Activated T-cell treated with anti-CD3 and anti-CD28 coated beads, Interleukin-2, amount 50 U/mL, for 24 hours (primary cell): ENCODE data around the gene GPA33.

Experiments used
- DNase-seq: peaks from one replicate; pipeline ENCODE4 v3.0.0-alpha.2; 2020
- H3K27ac Mint-ChIP-seq: 2 replicates; pipeline ENCODE4 v1.8.0; 2020; ENCODE audit warnings: mild to moderate bottlenecking, mixed read lengths
- H3K27me3 Mint-ChIP-seq: 2 replicates; pipeline ENCODE4 v1.8.0; 2020; ENCODE audit warnings: mixed read lengths
- H3K36me3 Mint-ChIP-seq: 2 replicates; pipeline ENCODE4 v1.8.0; 2020; ENCODE audit warnings: low read depth, mixed read lengths
- H3K4me1 Mint-ChIP-seq: 2 replicates; pipeline ENCODE4 v1.8.0; 2020; ENCODE audit warnings: low read depth, mixed read lengths
- H3K4me3 Mint-ChIP-seq: 2 replicates; pipeline ENCODE4 v1.8.0; 2020; ENCODE audit warnings: mild to moderate bottlenecking, moderate library complexity, mixed read lengths
- H3K9me3 Mint-ChIP-seq: 2 replicates; pipeline ENCODE4 v1.8.0; 2020; ENCODE audit warnings: mixed read lengths

The GPA33 gene, protein sequence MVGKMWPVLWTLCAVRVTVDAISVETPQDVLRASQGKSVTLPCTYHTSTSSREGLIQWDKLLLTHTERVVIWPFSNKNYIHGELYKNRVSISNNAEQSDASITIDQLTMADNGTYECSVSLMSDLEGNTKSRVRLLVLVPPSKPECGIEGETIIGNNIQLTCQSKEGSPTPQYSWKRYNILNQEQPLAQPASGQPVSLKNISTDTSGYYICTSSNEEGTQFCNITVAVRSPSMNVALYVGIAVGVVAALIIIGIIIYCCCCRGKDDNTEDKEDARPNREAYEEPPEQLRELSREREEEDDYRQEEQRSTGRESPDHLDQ

DNA sequence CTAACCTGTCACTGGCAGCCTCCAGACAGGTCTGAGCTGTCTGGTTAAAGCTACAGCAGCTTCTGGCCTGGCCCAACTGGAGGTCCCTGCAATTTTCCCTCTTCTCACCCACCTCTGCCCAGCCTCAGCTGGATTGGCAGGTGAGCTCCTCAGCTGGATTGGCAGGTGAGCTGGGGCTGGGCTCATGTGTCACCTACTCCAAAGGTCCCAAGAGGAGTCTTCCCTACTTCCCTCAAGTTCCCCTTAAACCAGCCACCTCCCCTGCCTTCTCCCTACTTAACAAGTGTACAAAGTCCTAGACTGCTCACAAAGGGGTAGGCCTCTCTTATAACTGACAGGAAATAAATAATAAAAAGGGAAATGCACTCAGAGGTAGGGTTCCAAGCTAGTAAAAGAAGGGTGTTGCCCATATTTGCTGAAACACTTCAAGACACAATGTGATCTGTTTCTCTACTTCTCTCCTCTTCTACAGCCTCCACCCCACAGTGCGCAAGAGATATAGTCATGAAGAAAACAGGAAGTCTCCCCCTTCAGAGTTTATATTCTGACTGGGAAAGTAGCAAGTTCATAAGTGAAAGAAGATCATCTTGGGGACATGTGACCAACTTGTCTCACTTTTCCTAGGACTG is at the start of gene GPA33:
TSS of gene GPA33 (minus strand) at position 64 of the 629 bp plus-strand sequence. CDS start 90 bp downstream, outside the sequence.
- Mint-ChIP-seq H3K9me3 (no peaks in the 10 kb centered on the region), H3K27me3 (no peaks in the 10 kb centered on the region), H3K27ac (peak within 1 kb of the TSS; percentile 92), H3K4me3 (peak within 1 kb of the TSS; percentile 39), H3K36me3 (no peaks in the 10 kb centered on the region), H3K4me1 (peaks cover 42% of the 10 kb centered on the region)
- DNase-seq: peak; percentile 37

DNA sequence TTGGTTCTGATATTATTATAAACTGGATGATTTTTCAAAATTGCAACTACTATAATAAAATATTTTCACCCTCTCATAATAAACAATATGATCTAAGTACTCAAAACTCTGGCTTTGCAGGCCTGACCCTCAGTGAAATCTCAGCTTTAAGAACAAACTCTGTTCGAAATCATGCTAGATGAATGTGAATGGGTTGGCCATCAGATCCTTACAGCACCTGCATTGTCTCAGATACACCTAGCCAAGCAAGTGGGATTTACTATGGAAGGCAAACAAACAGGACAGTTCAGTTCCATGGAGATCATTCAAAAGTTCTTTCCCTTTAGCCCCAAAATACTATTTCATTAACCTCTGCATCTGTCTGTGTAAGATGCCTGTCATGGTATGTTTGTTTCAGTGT is 48.5 kb upstream of the GPA33 start:
- no peaks in the 10 kb centered on the region for H3K9me3 Mint-ChIP-seq
- H3K27ac Mint-ChIP-seq: no peak overlapping the region
- no peak overlapping the region for H3K4me3 Mint-ChIP-seq
- no peaks in the 10 kb centered on the region for H3K4me1 Mint-ChIP-seq
- DNase-seq: no peak
- H3K27me3 Mint-ChIP-seq: peaks cover 8% of the 10 kb centered on the region
- no peaks in the 10 kb centered on the region for H3K36me3 Mint-ChIP-seq

DNA sequence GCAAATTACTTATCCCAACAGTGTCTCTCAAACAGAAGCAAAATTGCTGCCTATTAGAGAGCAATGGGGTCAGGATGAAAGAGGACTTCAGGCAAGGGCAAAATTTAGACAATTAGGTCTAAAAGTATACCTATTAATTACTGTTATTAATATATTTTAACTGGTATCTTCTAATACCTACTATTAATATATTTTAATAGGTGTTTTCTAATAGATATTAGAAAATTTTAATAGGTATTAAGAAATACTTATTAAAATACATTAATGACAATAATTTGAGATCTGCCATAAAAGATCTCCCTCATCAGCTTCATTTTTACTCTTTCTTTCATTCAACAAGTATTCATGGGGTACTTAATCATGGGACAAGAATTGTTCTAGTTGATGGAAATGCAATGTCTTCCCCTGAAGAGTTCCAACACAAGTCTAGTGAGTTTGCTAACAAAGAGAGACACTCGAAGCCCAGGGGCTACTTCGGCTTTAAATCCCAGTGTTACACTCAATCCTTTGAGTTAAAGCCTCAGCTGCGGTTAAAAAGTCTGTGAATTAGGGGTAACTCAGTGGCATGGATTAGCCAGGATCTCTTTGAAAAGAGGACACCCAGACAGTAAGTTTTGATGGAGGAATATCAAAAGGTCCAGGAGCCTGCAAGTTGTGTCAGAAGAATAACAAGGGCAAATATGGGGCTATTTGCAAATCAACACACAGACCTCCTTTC is 47.8 kb upstream of the GPA33 start:
- Mint-ChIP-seq H3K27ac (no peak overlapping the region), H3K9me3 (no peaks in the 10 kb centered on the region), H3K27me3 (peaks cover 8% of the 10 kb centered on the region), H3K36me3 (no peaks in the 10 kb centered on the region), H3K4me1 (no peaks in the 10 kb centered on the region), H3K4me3 (no peak overlapping the region)
- no peak for DNase-seq

DNA sequence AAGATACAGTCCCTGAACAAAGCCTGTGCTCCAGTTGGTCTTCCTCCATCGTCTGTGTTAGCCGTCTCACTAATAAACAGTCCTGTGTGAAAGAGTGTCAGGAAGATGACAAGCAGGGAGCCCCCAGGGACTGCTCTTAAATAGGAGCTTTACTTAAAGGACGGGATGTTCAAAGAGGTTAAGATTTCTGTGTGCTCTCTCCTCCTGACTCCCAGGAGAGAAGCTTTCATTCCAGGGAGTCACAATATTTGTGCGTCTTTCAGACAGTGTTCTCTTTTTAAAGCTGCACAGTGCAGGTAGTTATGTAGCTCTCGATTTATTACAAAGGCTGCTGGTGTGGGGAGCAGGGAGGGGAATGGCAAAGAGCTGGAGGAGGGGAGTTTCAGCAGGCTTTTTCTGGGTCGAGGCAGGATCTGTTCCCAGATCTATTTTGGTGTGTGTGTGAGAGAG is 47.2 kb upstream of the GPA33 start:
- H3K9me3 Mint-ChIP-seq: no peaks in the 10 kb centered on the region
- no peak overlapping the region for H3K4me3 Mint-ChIP-seq
- peaks cover 8% of the 10 kb centered on the region for H3K27me3 Mint-ChIP-seq
- no peak for DNase-seq
- no peaks in the 10 kb centered on the region for H3K36me3 Mint-ChIP-seq
- H3K27ac Mint-ChIP-seq: no peak overlapping the region
- no peaks in the 10 kb centered on the region for H3K4me1 Mint-ChIP-seq

DNA sequence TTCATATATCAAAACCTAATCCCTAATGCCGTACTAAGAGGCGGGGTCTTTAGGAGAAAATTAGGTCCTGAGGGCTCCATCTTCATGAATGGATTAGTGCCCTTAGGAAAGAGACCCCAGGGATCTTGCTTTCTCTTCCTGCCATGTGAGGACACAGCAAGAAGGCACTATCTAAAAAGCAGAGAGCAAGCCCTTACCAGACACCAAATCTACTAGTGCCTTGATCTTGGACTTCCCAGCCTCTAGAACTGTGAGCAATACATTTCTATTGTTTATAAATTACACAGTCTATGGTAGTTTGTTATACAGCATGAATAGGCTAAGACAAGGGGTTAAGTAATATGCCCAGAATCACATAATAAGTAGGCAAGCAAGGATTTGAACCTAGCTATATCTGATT is 46.6 kb upstream of the GPA33 start:
- H3K27ac Mint-ChIP-seq: no peak overlapping the region
- DNase-seq: no peak
- no peak overlapping the region for H3K4me3 Mint-ChIP-seq
- no peaks in the 10 kb centered on the region for H3K9me3 Mint-ChIP-seq
- no peaks in the 10 kb centered on the region for H3K36me3 Mint-ChIP-seq
- H3K27me3 Mint-ChIP-seq: peaks cover 8% of the 10 kb centered on the region
- H3K4me1 Mint-ChIP-seq: no peaks in the 10 kb centered on the region

DNA sequence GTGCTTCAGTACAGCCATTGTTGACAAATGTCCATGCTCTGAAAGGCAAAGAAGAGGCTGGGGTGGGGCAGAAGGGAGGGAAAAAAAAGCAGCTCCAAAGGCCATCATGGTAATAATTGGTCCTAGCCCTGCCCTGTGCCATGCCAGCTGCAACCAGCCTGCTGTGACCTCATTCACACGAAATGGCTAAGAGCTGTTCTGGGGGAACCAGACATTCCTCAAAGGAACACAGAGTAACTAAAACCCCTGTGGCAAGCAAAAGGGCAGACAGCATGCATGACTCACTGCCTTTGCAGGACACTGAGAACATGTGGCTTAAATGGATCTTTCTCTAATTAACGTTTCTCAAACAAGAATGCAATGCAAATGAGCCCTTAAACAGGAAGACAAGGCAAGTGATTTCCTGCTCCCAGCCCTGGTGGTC is 46.0 kb upstream of the GPA33 start:
- H3K9me3 Mint-ChIP-seq: no peaks in the 10 kb centered on the region
- no peak overlapping the region for H3K27ac Mint-ChIP-seq
- H3K4me1 Mint-ChIP-seq: no peaks in the 10 kb centered on the region
- DNase-seq: no peak
- H3K36me3 Mint-ChIP-seq: no peaks in the 10 kb centered on the region
- H3K27me3 Mint-ChIP-seq: peaks cover 13% of the 10 kb centered on the region
- no peak overlapping the region for H3K4me3 Mint-ChIP-seq

DNA sequence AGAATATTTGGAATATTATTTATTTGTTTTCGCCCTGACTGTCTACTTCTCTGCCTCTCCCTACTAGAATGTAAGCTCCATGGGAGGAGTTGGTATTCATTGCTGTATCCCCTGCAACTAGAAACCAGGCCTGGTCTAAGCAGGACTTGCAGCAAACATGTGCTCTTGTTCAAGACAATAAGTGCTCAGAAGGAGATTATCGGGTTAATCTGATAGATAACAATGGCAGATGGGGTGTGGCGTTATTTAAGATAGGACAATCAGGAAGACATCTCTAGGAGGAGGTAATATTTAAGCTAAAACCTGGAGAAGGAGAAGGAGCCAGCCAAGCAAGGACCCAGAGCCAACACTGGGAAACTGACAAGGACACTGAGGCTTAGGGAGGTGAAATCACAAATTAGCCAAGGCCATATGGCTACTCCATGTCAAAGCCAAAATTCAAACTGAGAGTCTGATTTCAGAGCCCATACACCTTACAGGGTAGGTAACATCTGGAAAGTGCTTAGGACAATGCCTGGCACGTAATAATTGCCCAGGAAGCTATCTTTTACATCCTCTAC is 45.2 kb upstream of the GPA33 start:
- Mint-ChIP-seq H3K4me1 (no peaks in the 10 kb centered on the region), H3K27ac (no peak overlapping the region), H3K4me3 (no peak overlapping the region), H3K9me3 (no peaks in the 10 kb centered on the region), H3K36me3 (no peaks in the 10 kb centered on the region), H3K27me3 (peaks cover 13% of the 10 kb centered on the region)
- no peak for DNase-seq

DNA sequence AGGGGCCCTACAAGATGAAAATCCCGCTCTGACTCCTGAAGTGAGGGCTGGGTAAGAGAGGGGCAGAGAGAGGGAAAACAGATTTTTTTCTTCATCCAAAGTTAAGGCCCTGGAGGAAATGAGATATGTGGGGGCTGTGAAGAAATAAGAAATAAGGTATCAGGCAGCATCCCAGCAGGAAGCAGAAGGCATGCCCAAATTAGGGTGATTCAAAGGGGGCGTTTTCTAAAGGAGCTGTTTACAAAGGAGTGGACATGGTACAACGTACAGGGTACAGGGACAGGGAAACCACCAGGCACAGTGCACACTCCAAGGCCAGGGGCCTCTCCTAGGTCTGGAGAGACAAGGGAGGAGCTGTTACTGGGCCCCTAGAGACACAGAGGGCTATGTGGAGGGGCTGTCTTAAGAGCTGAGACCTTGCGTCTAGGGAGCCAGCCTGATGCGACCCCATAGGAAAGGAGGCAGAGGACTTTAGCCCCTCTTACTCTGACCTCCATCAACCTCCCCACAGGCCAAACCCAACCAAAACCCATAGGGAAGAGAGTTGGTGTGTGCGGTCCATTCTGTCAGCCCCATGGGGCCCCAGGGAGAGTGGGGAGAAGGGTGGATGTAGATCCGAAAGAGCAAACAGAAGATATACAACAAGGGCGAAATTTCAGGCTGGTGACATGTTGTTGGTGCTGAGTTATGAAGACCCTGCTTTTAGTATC is 42.3 kb upstream of the GPA33 start:
- H3K27ac Mint-ChIP-seq: no peak overlapping the region
- peaks cover 22% of the 10 kb centered on the region for H3K27me3 Mint-ChIP-seq
- no peak overlapping the region for H3K4me3 Mint-ChIP-seq
- no peak for DNase-seq
- no peaks in the 10 kb centered on the region for H3K4me1 Mint-ChIP-seq
- no peaks in the 10 kb centered on the region for H3K9me3 Mint-ChIP-seq
- H3K36me3 Mint-ChIP-seq: no peaks in the 10 kb centered on the region

DNA sequence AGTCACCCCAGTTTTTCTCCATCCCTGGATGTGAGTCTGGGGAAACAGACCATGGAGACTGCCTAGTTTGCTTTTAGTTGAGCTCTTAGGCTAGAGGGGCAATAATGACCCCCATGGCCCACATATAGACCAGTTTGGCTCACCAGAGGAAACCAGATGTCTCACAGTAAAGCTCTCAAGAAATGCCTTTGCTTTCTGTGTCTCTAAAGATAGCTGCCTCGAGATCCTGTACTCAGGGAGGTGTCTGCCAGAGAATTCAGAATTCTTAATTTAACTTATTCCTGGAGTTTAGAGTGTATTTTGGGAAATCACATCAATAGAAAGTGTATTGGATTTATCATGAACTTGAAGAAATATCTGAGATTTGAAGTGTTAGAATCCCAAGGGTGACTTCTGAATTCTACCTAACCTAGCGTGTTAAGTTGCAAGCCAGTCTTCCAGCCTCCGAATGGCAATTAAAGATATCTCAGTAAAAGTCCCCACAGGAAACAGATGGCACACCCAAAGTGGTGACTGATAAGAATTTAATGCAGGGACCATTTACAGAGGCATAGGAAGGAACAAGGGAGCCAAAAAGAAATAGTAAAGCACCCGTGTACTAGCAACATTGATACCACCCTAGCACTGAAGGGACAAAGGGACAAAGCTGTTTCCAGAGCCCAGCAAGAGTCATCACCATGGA is 40.8 kb upstream of the GPA33 start:
- no peaks in the 10 kb centered on the region for H3K9me3 Mint-ChIP-seq
- no peak for DNase-seq
- peaks cover 21% of the 10 kb centered on the region for H3K27me3 Mint-ChIP-seq
- H3K36me3 Mint-ChIP-seq: no peaks in the 10 kb centered on the region
- no peak overlapping the region for H3K27ac Mint-ChIP-seq
- no peaks in the 10 kb centered on the region for H3K4me1 Mint-ChIP-seq
- H3K4me3 Mint-ChIP-seq: no peak overlapping the region

DNA sequence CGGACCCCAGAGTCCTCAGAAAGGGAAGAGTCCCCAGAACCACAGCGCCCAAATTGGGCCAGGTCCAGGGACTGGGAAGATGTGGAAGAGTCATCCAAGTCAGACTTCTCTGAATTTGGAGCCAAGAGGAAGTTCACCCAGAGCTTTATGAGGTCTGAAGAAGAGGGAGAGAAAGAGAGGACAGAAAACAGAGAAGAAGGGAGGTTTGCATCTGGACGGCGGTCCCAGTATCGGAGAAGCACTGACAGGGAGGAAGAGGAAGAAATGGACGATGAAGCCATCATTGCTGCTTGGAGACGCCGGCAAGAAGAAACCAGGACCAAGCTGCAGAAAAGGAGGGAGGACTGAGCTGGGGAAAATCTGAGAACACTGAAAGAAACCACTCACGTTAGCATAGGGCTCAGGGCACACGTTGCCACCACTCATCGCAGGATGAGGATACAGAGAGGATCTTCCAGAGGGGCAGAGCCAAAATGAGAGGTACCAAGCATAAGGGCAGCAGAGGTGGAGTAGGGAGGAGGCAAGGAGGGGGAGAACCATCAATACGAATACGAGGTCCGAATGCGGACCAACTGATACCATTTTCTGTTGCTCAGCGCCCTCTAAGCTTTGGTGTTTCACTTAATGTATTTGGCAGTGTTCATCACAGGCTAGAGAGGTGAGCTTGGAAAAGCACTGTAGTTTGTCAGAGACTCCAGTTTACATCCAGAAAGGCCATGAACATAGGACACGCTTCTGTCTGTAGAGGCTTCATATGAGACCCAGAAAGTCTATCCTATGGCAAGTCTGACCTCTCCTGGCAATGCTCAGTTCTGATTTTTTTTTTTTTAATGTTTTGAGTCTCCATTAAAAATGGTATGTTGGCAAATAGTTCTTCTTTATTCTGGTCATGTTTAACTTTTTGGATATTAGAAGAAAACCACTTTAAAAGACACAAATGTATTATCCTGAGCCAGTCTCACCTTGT is 38.4 kb upstream of the GPA33 start:
- no peak overlapping the region for H3K27ac Mint-ChIP-seq
- H3K4me3 Mint-ChIP-seq: no peak overlapping the region
- H3K4me1 Mint-ChIP-seq: no peaks in the 10 kb centered on the region
- no peaks in the 10 kb centered on the region for H3K9me3 Mint-ChIP-seq
- H3K27me3 Mint-ChIP-seq: peaks cover 24% of the 10 kb centered on the region
- H3K36me3 Mint-ChIP-seq: no peaks in the 10 kb centered on the region
- DNase-seq: no peak

DNA sequence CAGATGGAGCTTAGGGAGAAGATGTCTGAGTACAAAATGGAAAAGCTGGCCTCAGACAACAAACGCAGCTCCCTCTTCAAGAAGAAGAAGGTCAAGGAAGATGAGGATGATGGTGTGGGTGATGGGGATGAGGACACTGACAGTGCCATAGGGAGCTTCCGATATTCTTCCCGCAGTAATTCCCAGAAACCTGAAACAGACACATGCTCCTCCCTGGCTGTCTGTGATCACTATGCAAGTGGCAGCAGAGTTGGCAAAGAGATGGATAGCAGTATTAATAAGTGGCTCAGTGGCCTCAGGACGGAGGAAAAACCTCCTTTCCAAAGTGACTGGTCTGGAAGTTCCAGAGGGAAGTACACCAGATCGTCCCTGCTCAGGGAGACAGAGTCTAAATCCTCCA is 37.5 kb upstream of the GPA33 start:
- Mint-ChIP-seq H3K4me1 (no peaks in the 10 kb centered on the region), H3K27ac (no peak overlapping the region), H3K4me3 (no peak overlapping the region), H3K36me3 (no peaks in the 10 kb centered on the region), H3K9me3 (no peaks in the 10 kb centered on the region), H3K27me3 (peaks cover 24% of the 10 kb centered on the region)
- no peak for DNase-seq

DNA sequence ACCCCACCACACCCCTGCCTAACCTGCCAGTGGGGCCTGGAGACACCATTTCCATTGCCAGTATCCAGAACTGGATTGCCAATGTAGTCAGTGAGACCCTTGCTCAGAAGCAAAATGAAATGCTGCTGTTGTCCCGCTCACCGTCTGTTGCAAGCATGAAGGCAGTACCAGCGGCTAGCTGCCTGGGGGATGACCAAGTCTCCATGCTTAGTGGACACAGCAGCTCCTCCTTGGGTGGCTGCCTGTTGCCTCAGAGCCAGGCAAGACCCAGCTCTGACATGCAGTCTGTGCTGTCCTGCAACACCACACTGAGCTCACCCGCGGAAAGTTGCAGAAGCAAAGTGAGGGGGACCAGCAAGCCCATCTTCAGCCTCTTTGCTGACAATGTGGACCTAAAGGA is 37.1 kb upstream of the GPA33 start:
- Mint-ChIP-seq H3K4me3 (no peak overlapping the region), H3K4me1 (no peaks in the 10 kb centered on the region), H3K36me3 (no peaks in the 10 kb centered on the region), H3K9me3 (no peaks in the 10 kb centered on the region), H3K27ac (no peak overlapping the region), H3K27me3 (peaks cover 24% of the 10 kb centered on the region)
- no peak for DNase-seq

DNA sequence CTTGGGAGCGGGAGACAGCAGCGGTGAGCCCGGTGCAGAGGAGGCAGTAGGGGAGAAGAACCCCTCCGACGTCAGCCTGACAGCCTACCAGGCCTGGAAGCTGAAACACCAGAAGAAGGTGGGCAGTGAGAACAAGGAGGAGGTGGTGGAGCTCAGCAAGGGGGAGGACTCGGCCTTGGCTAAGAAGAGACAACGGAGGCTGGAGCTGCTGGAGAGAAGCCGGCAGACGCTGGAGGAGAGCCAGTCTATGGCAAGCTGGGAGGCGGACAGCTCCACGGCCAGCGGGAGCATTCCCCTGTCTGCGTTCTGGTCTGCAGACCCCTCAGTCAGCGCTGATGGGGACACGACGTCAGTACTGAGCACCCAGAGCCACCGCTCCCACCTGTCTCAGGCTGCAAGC is 36.6 kb upstream of the GPA33 start:
- Mint-ChIP-seq H3K4me3 (no peak overlapping the region), H3K36me3 (no peaks in the 10 kb centered on the region), H3K4me1 (peaks cover under 1% of the 10 kb centered on the region), H3K9me3 (no peaks in the 10 kb centered on the region), H3K27me3 (peaks cover 24% of the 10 kb centered on the region), H3K27ac (no peak overlapping the region)
- no peak for DNase-seq
